Esophagus squamous epithelium (tissue), 4 donors: ENCODE data around the gene INSRR.

Experiments used
- POLR2A ChIP-seq, 4 donors: fragments of 450-650 bp; IDR thresholded peaks; one replicate each; pipeline ENCODE4 v1.6.1; 2017; ENCODE audit warnings: antibody characterized with exemption in 4 of 4, mild to moderate bottlenecking in 4 of 4, moderate library complexity in 3 of 4
- TF ChIP-seq, protein P1 (sequence below), 6 experiments: fragments of 450-650 bp in 4 of 6; fragments of 200-600 bp in 2 of 6; sonication (generic) in 2 of 6; IDR thresholded peaks; one replicate each; pipeline ENCODE4 v1.5.1; 2016 to 2019; ENCODE audit warnings: antibody characterized with exemption in 6 of 6, mild to moderate bottlenecking in 4 of 6, moderate library complexity in 4 of 6

DNA sequence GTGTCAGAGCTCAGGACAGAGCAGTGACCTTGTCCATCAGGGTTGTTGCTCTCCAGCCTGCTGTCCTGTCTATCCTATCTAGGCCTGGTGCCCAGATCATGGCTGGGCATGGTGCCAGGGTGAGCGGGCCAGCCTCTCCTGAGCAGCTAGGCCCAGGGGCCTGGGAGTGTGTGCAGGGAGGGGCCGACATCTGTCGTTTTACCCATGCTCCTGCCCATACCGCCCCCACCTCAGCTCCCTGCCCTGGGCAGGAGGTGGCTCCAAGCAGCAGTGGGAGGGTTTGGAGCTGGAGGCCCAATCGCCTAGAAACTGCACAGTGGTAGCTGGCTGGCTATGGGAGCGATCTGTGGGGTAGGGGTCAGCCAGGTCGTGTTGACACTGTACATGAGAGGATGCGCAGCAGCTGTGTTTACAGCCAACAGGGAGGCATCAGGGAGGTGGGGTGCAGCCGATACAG, 6.5 kb downstream of the INSRR start:
- TF ChIP-seq, protein P1, sequence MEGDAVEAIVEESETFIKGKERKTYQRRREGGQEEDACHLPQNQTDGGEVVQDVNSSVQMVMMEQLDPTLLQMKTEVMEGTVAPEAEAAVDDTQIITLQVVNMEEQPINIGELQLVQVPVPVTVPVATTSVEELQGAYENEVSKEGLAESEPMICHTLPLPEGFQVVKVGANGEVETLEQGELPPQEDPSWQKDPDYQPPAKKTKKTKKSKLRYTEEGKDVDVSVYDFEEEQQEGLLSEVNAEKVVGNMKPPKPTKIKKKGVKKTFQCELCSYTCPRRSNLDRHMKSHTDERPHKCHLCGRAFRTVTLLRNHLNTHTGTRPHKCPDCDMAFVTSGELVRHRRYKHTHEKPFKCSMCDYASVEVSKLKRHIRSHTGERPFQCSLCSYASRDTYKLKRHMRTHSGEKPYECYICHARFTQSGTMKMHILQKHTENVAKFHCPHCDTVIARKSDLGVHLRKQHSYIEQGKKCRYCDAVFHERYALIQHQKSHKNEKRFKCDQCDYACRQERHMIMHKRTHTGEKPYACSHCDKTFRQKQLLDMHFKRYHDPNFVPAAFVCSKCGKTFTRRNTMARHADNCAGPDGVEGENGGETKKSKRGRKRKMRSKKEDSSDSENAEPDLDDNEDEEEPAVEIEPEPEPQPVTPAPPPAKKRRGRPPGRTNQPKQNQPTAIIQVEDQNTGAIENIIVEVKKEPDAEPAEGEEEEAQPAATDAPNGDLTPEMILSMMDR (IDR thresholded peaks at IDR 0.05): no peak
- TF ChIP-seq POLR2A (IDR thresholded peaks at IDR 0.05): no peak
